Measurements from ENCODE around the gene C21orf91.

DNA sequence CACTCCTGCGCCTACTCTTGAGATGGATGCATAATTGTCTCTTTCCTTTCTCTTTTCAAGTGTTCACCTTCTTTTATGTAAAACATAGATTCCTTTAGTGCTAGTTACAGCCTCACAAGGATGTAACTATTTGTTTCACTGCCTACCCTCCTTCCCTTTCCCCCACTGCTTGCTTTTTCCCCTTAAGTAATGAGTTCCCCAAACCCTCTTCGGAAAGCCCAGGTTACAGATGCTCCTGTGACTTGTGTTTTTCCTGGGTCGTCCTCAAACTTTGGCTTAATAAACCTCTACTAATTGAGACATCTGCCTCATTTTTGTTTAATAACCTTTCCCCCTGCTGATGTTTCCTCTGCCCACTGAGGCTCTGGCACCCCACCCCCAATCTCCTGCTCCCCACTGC is 39.2 kb downstream of the C21orf91 start:
- TF ChIP-seq EZH2 (IDR thresholded peaks at IDR 0.05) (no peak), POLR2AphosphoS5 (IDR thresholded peaks at IDR 0.05; ENCODE audit: borderline replicate concordance, low read depth, low read length) (no peak)
